ENCODE data around the gene ZNF610. TPM values are rescaled to one million over a fixed set of nuclear protein-coding genes. Genes with fewer than 3 reads are reported as not detected.

Gene ZNF610
- total RNA-seq, 1 experiment from 2014 or later: 6.4 TPM

DNA sequence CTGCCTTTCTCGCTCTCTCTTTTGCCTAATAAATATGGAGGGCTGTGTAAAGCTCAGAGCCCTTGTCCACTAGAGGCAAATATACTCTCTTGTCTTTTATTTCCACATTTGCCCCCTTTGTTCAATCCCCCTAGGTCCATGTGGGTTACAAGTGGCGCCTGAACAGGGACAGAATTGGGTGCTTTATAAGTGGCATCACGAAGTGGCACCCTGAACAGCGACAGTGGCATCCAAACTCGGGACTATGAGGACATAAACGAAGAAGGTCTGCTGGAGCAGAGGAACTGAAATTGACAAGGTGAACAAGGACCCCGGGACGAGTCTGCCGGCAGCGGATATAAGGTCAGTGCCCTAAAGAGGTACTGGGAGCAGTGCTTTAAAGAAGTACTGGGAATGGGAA is 4.3 kb upstream of the ZNF610 start:
- peaks cover 66 to 79% of the 10 kb centered on the region in 2 experiments for H3K9me3 Mint-ChIP-seq
- H3K9ac ChIP-seq (ENCODE audit: extremely low read depth, insufficient read length, low read length): no peak overlapping the region
- no peak overlapping the region for H2BK5ac ChIP-seq (ENCODE audit: insufficient read length, low read length)
- H3K23me2 ChIP-seq (ENCODE audit: insufficient read length, low read depth, low read length, poor library complexity, severe bottlenecking): peaks cover 2% of the 10 kb centered on the region
- H4K91ac ChIP-seq (ENCODE audit: insufficient read length, low read depth, low read length): no peak overlapping the region
- peaks cover 9% of the 10 kb centered on the region for H3K27me3 Mint-ChIP-seq (ENCODE audit: low read depth)
- H3K4ac ChIP-seq (ENCODE audit: low read depth, low read length): no peak overlapping the region
- H3K27ac ChIP-seq (ENCODE audit: insufficient read length, low read depth, low read length): no peak overlapping the region
- no peak for DNase-seq
- no peak overlapping the region for H3K23ac ChIP-seq (ENCODE audit: insufficient read length, low read depth, low read length)
- H2BK15ac ChIP-seq (ENCODE audit: low read depth, low read length): no peak overlapping the region
- no peak overlapping the region for H2BK20ac ChIP-seq (ENCODE audit: low read depth, low read length, poor library complexity, severe bottlenecking)
- no peak overlapping the region for H3K4me2 ChIP-seq (ENCODE audit: insufficient read depth, insufficient read length, low read length)
- no peaks in the 10 kb centered on the region for H3K79me2 ChIP-seq (ENCODE audit: insufficient read depth, low read length)
- H3K14ac ChIP-seq (ENCODE audit: insufficient read depth, low read length): no peak overlapping the region
- H2BK12ac ChIP-seq (ENCODE audit: insufficient read length, low read depth, low read length): no peak overlapping the region
- no peaks in the 10 kb centered on the region for H4K20me1 ChIP-seq (ENCODE audit: control insufficient read depth, insufficient read depth, insufficient read length)
- TF ChIP-seq, protein P1, sequence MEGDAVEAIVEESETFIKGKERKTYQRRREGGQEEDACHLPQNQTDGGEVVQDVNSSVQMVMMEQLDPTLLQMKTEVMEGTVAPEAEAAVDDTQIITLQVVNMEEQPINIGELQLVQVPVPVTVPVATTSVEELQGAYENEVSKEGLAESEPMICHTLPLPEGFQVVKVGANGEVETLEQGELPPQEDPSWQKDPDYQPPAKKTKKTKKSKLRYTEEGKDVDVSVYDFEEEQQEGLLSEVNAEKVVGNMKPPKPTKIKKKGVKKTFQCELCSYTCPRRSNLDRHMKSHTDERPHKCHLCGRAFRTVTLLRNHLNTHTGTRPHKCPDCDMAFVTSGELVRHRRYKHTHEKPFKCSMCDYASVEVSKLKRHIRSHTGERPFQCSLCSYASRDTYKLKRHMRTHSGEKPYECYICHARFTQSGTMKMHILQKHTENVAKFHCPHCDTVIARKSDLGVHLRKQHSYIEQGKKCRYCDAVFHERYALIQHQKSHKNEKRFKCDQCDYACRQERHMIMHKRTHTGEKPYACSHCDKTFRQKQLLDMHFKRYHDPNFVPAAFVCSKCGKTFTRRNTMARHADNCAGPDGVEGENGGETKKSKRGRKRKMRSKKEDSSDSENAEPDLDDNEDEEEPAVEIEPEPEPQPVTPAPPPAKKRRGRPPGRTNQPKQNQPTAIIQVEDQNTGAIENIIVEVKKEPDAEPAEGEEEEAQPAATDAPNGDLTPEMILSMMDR (conservative IDR thresholded peaks at IDR 0.05): no peak
- H3K36me3 Mint-ChIP-seq (ENCODE audit: insufficient read depth in 1 of 3, low read depth in 3 of 3): peaks cover 12 to 30% (median 14%) of the 10 kb centered on the region in 3 experiments
- WGBS (ENCODE audit: extremely low coverage, insufficient read length, low lambda C conversion rate): no CpG with 5 or more reads among the region's 10 CpGs
- no peaks in the 10 kb centered on the region for H3K4me1 ChIP-seq (ENCODE audit: insufficient read depth, low read length)
- no peak overlapping the region for H3K56ac ChIP-seq (ENCODE audit: insufficient read length, low read depth, low read length)
- H4K5ac ChIP-seq (ENCODE audit: insufficient read length, low read depth, low read length): no peak overlapping the region
- peaks cover under 1% of the 10 kb centered on the region in 2 experiments; a peak in 2 of 4 replicates for H3K4me1 Mint-ChIP-seq
- no peak overlapping the region for H3K27ac Mint-ChIP-seq
- H2AK5ac ChIP-seq (ENCODE audit: insufficient read length, low read length): no peak overlapping the region
- H2BK120ac ChIP-seq (ENCODE audit: low read depth, low read length, poor library complexity, severe bottlenecking): no peak overlapping the region
- no peaks in the 10 kb centered on the region for H3K27me3 ChIP-seq (ENCODE audit: insufficient read depth, low read length)
- H3K9me3 ChIP-seq (ENCODE audit: control insufficient read depth, low read depth, low read length): peaks cover 50% of the 10 kb centered on the region
- H3T11ph ChIP-seq (ENCODE audit: low read length): no peak overlapping the region
- H3K79me1 ChIP-seq (ENCODE audit: insufficient read depth, low read depth, low read length, poor library complexity, severe bottlenecking): no peaks in the 10 kb centered on the region
- no peak overlapping the region for H4K8ac ChIP-seq (replicated peaks; ENCODE audit: insufficient read length, low read depth, low read length)
- H3K4me3 Mint-ChIP-seq: no peak overlapping the region
- H2AFZ ChIP-seq (ENCODE audit: low read length): no peak overlapping the region
- H3K18ac ChIP-seq (ENCODE audit: insufficient read length, low read depth, low read length): no peak overlapping the region
